Measurements from ENCODE around the gene SPSB2.

- TF ChIP-seq CTCF (IDR thresholded peaks at IDR 0.05) (no peak), POLR2A (IDR thresholded peaks at IDR 0.05) (no peak), POLR2AphosphoS5 (IDR thresholded peaks at IDR 0.05) (no peak)
Observed at GRCh38 chr12:6899427-6899826, 26.3 kb upstream of the SPSB2 start.

Data from breast epithelium (tissue), 3 donors.